Gastroesophageal sphincter (tissue), 4 donors: ENCODE measurements around the gene PNMT. TPM values are rescaled to one million over a fixed set of nuclear protein-coding genes. Genes with fewer than 3 reads are reported as not detected.

Experiments
- ATAC-seq: fragments of 150-250 bp; one replicate; pipeline ENCODE4 v1.9.1; 2016; ENCODE audit warnings: mild to moderate bottlenecking, moderate library complexity
- H3K27ac ChIP-seq, 4 donors: fragments of 200-600 bp; sonication (generic) in 3 of 4; 1 replicate in 3 of 4; 2 replicates in 1 of 4; pipeline ENCODE4 v1.5.1; 2016 to 2019
- H3K27me3 ChIP-seq: fragments of 200-600 bp; sonication (generic); one replicate; pipeline ENCODE4 v1.5.1; 2019
- H3K36me3 ChIP-seq, 2 donors: fragments of 200-600 bp; sonication (generic); one replicate each; pipeline ENCODE4 v1.5.1; 2019; ENCODE audit warnings: control low read depth in 1 of 2
- H3K4me1 ChIP-seq, 3 donors: fragments of 200-600 bp; sonication (generic); 1 replicate in 2 of 3; 2 replicates in 1 of 3; pipeline ENCODE4 v1.5.1; 2016 to 2019; ENCODE audit warnings: control low read depth in 2 of 3
- H3K4me3 ChIP-seq, 2 donors: fragments of 200-600 bp; sonication (generic); one replicate each; pipeline ENCODE4 v1.5.1; 2019; ENCODE audit warnings: mild to moderate bottlenecking in 1 of 2, moderate library complexity in 1 of 2
- H3K9me3 ChIP-seq, 3 donors: fragments of 200-600 bp; sonication (generic); one replicate each; pipeline ENCODE4 v1.5.1; 2017 to 2019; ENCODE audit warnings: control low read depth in 2 of 3
- EP300 ChIP-seq: sonication (generic); formaldehyde crosslinking; IDR thresholded peaks from one replicate; pipeline ENCODE4 v1.6.1; 2017; ENCODE audit warnings: antibody characterized with exemption, mild to moderate bottlenecking
- POLR2A ChIP-seq, 2 donors: fragments of 450-650 bp; IDR thresholded peaks; one replicate each; pipeline ENCODE4 v1.6.1; 2017; ENCODE audit warnings: antibody characterized with exemption in 2 of 2, mild to moderate bottlenecking in 2 of 2, moderate library complexity in 1 of 2
- POLR2AphosphoS5 ChIP-seq: sonication (generic); formaldehyde crosslinking; IDR thresholded peaks from one replicate; pipeline ENCODE4 v1.6.1; 2017; ENCODE audit warnings: antibody characterized with exemption
- WGBS, 2 donors: methylation state at CpG; one replicate each; pipeline ENCODE4 v1.1.5; 2018; ENCODE audit warnings: low coverage in 1 of 2; 5-methylcytosine and 5-hydroxymethylcytosine counted together
- total RNA-seq, 4 donors: library from RNA; depleted of rRNA; stranded (reverse); fragments of >200 nt; gene quantifications; one replicate each; pipeline ENCODE4 v1.1.0, GENCODE V29; 2016
- TF ChIP-seq, protein P1 (sequence below), 4 experiments: fragments of 200-600 bp in 2 of 4; fragments of 450-650 bp in 2 of 4; sonication (generic) in 1 of 4; IDR thresholded peaks; one replicate each; pipeline ENCODE4 v1.5.1; 2017 to 2019; ENCODE audit warnings: antibody characterized with exemption in 4 of 4, mild to moderate bottlenecking in 2 of 4, moderate library complexity in 2 of 4

The PNMT gene
- total RNA-seq, 4 donors from 2014 or later, result 6.7 to 11.7 (median 7.5) TPM

DNA sequence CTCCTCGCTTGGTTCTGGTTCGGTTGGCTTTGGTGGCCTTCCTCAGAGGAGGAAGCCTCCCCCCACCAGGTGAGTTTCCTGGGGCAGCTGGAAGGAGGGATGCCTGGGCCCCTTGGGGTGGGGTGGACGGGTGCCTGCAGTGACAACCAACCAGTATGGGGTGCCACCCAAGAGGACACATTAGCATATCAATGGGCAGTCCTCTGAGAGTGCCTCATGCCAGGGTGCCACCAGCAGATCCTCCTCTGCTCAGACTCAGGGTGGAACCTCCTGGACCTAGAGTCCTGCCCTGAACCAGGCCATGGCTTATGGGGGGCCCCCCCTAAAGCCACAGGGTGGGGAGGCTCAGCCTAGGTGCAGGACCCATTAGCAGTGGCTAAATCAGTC, 38.8 kb upstream of the PNMT start:
- WGBS, 2 donors, result no CpG with 5 or more reads among the region's 3 CpGs
- no peak overlapping the region for H3K27ac ChIP-seq
- H3K4me3 ChIP-seq, result no peak overlapping the region
- H3K36me3 ChIP-seq, result no peaks in the 10 kb centered on the region
- H3K9me3 ChIP-seq, result no peaks in the 10 kb centered on the region
- H3K4me1 ChIP-seq, result peaks cover 0 to 25% (median 10%) of the 10 kb centered on the region in 3 donors
- H3K27me3 ChIP-seq, result peaks cover 84% of the 10 kb centered on the region
- ATAC-seq, result no peak
- TF ChIP-seq, protein P1, sequence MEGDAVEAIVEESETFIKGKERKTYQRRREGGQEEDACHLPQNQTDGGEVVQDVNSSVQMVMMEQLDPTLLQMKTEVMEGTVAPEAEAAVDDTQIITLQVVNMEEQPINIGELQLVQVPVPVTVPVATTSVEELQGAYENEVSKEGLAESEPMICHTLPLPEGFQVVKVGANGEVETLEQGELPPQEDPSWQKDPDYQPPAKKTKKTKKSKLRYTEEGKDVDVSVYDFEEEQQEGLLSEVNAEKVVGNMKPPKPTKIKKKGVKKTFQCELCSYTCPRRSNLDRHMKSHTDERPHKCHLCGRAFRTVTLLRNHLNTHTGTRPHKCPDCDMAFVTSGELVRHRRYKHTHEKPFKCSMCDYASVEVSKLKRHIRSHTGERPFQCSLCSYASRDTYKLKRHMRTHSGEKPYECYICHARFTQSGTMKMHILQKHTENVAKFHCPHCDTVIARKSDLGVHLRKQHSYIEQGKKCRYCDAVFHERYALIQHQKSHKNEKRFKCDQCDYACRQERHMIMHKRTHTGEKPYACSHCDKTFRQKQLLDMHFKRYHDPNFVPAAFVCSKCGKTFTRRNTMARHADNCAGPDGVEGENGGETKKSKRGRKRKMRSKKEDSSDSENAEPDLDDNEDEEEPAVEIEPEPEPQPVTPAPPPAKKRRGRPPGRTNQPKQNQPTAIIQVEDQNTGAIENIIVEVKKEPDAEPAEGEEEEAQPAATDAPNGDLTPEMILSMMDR (IDR thresholded peaks at IDR 0.05), result no peak
- TF ChIP-seq POLR2A (IDR thresholded peaks at IDR 0.05), result no peak
- TF ChIP-seq POLR2AphosphoS5, result no peak
- no peak for TF ChIP-seq EP300

DNA sequence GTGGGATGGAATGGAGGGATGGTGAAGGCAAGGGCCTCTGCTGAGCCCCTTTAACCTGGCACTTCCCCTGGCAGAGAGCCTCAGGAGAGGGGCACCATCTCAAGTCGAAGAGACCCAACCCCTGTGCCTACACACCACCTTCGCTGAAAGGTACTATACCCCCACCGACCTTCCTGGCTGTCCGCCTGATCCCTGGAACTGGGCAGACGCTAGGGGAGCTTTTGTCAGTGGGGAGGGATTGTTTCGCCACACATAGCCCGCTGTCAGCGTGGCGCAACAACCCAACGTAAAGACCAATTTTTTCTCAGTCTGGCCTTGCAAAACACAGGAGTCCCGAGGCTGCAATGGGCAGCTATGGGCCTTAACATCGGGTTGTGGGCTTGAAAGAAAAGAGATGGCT, 38.4 kb upstream of the PNMT start:
- no peak overlapping the region for H3K27ac ChIP-seq
- no peak for ATAC-seq
- peaks cover 0 to 29% (median 14%) of the 10 kb centered on the region in 3 donors for H3K4me1 ChIP-seq
- H3K4me3 ChIP-seq, result no peak overlapping the region
- H3K27me3 ChIP-seq, result peaks cover 80% of the 10 kb centered on the region
- TF ChIP-seq EP300, result no peak
- WGBS, 2 donors, result 74% methylated on average over 3 of the region's 12 CpGs; no CpG with 5 or more reads in 1 of the 2 donors
- H3K36me3 ChIP-seq, result no peaks in the 10 kb centered on the region
- no peaks in the 10 kb centered on the region for H3K9me3 ChIP-seq

DNA sequence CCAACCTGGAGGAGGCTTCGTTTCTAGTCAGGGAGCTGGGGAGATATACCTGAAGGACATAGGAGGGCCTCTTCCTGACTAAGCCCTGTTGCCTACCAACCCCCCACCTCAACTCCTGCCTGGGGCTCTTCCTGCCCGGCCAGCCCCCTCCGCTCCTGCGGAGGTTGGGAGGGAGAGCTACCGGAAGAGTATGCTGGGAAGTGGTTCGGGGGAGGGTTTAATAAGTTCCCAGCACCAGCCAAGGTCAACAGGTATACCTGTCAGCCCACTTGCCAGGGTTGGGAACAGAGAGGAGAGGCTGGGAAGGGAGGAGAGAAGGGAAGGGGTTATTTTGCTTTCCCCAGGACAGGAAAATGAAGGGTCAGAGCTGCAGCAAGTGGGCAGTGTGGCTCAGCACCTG, 36.9 kb upstream of the PNMT start:
- H3K36me3 ChIP-seq, result no peaks in the 10 kb centered on the region
- no peak overlapping the region for H3K4me3 ChIP-seq
- H3K27me3 ChIP-seq, result peaks cover 65% of the 10 kb centered on the region
- peaks cover 0 to 40% (median 19%) of the 10 kb centered on the region in 3 donors for H3K4me1 ChIP-seq
- no peaks in the 10 kb centered on the region for H3K9me3 ChIP-seq
- 0 to 8% methylated on average over 1 of the region's 6 CpGs for WGBS, 2 donors
- peak overlapping the region in 1 of 4 donors; percentile 3 for H3K27ac ChIP-seq
- TF ChIP-seq POLR2AphosphoS5, result no peak
- ATAC-seq, result no peak

DNA sequence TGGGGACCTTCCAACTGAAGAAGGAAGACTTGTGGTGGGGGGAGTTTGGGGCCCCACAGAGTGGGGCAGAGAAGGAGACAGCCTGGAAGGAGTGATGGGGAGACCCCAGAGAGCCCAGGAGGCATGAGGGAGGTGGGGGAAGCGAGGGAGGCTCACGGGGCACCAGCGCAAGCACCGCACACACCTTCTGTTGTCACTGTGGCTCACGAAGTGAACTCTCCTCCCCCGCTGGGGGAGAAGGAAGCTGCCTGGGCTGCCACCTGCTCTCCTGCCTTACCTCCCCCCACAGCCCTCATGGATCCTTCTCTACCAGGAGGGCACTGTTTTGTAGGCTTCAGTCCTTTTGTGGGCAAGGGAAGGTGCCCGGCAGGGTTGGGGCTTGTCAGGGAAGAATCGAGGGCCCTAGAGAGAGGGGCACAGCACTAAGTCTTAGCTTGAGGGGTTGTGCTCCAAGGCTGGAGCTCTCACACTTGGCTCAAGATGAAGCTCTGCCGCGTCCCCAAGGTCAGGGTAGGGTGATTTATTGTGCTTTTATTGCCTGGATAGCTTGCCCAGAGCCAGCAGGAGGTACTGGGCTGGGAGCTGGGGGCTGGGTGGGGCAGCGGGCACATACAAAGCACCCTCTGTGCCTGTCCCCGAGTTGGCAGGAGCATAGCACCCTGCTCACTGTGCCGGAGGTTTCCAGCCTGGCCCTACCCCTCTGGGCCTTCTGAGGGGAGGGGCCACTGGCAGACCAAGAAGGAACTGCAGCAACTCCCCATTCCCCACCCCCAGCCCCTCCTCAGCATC, 35.9 kb upstream of the PNMT start:
- TF ChIP-seq POLR2AphosphoS5 (no peak), POLR2A (IDR thresholded peaks at IDR 0.05) (no peak), EP300 (no peak)
- TF ChIP-seq, protein P1 (IDR thresholded peaks at IDR 0.05), result no peak
- Histone ChIP-seq H3K4me1 (peaks cover 0 to 34% (median 14%) of the 10 kb centered on the region in 3 donors), H3K9me3 (no peaks in the 10 kb centered on the region), H3K27ac (peak overlapping the region in 3 of 4 donors; percentile 3 to 32 (median 19)), H3K4me3 (no peak overlapping the region), H3K27me3 (peaks cover 55% of the 10 kb centered on the region), H3K36me3 (no peaks in the 10 kb centered on the region)
- no peak for ATAC-seq
- WGBS, 2 donors, result 27 to 57% methylated on average over 2 to 5 of the region's 13 CpGs

DNA sequence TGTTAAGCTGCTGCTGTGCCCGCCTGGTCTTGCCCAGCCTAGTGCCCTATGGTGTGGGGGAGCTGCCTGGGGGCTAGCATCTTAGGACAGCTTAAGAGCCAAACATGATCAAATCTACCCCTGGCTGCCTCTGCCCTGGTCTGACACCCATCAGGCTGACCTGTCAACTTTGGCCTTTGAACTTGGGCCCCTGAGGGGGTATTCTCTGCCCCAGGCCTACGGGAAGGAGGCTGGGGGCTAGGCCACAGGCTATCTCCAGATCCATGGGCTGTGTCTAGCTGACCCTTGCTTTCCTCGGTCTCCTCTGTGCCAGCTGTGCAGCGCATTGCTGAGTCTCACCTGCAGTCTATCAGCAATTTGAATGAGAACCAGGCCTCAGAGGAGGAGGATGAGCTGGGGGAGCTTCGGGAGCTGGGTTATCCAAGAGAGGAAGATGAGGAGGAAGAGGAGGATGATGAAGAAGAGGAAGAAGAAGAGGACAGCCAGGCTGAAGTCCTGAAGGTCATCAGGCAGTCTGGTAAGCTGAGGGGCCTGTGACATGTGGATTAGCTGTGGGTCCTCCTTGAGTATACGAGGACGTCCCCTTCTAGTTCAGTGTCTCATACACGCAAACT, 34.6 kb upstream of the PNMT start:
- ATAC-seq, result no peak
- Histone ChIP-seq H3K9me3 (no peaks in the 10 kb centered on the region), H3K4me3 (no peak overlapping the region), H3K36me3 (no peaks in the 10 kb centered on the region), H3K27ac (peak overlapping the region in 1 of 4 donors; percentile 16), H3K4me1 (peaks cover 0 to 43% (median 23%) of the 10 kb centered on the region in 3 donors), H3K27me3 (peaks cover 42% of the 10 kb centered on the region)
- 50 to 76% methylated on average over 4 to 5 of the region's 8 CpGs for WGBS, 2 donors
- TF ChIP-seq, protein P1 (IDR thresholded peaks at IDR 0.05), result no peak

DNA sequence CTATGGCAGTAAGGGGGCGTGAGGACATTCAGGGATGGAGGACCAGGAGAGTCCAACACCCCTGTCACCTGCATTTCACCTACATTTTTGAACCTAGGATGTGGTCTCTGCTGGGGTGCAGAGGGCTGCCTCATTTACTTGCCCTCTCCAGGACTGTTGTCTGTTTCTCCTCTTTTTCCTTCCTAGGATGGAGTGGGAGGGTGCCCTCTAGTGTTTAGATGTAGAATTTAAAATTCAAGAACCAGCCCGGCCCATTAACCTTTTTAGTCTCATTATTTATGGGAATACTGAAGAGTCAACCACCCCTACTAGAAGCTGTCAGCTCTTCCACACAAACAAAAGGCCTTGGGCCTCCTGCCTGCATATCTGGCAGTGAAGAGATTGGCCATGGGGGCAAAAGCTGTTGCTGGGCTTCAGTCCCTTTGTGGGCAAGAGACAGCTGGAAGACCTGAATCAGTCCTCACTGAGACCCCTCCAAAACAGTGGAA, 33.8 kb upstream of the PNMT start:
- Histone ChIP-seq H3K4me3 (no peak overlapping the region), H3K27ac (no peak overlapping the region), H3K4me1 (peaks cover 0 to 50% (median 24%) of the 10 kb centered on the region in 3 donors), H3K9me3 (no peaks in the 10 kb centered on the region), H3K27me3 (peaks cover 34% of the 10 kb centered on the region), H3K36me3 (no peaks in the 10 kb centered on the region)
- 0% methylated on average over 1 of the region's 2 CpGs for WGBS, 2 donors
- ATAC-seq, result no peak
- TF ChIP-seq, protein P1 (IDR thresholded peaks at IDR 0.05), result peak in 3 of 4 experiments; percentile 62 to 77 (median 70)
- no peak for TF ChIP-seq EP300
